ENCODE data around the gene AUTS2. TPM values are rescaled to one million over a fixed set of nuclear protein-coding genes. Genes with fewer than 3 reads are reported as not detected.

Gene AUTS2
- total and polyA plus RNA-seq, 2 of the 8 experiments (the other 6 are each of a cell fraction or from before 2014, with no cell fraction given): 25.9 to 101 TPM

GRCh38 chr7:70489813-70490212 is 891.5 kb downstream of the AUTS2 start:
- no peak overlapping the region for H2BK15ac ChIP-seq (ENCODE audit: low read length)

More at GRCh38 chr7:70489813-70490212, 891.5 kb downstream of the AUTS2 start:
- no peak for DNase-seq (ENCODE audit: low read depth in 1 of 2, low spot score in 2 of 2)
- ChIA-PET POLR2A (ENCODE audit: partially characterized antibody) (no interaction called here), CTCF (ENCODE audit: partially characterized antibody) (interaction anchor here (0.7 kb wide), 1 partner anchor 773 kb away, joined by 3 read pairs; no protein-coding TSS in a partner anchor)
- Histone ChIP-seq H3K27ac (ENCODE audit: low read depth, low read length) (no peak overlapping the region), H2BK12ac (ENCODE audit: low read depth, low read length) (no peak overlapping the region), H3K4me2 (ENCODE audit: insufficient read depth in 1 of 2, low read depth in 2 of 2, low read length in 2 of 2) (no peak overlapping the region), H4K20me1 (replicated peaks in 1 of 2; ENCODE audit: control insufficient read depth in 1 of 2, insufficient read depth in 2 of 2, low read length in 2 of 2) (no peaks in the 10 kb centered on the region), H4K91ac (replicated peaks; ENCODE audit: insufficient read length, low read length) (no peak overlapping the region), H2BK20ac (ENCODE audit: low read length) (no peak overlapping the region), H3K18ac (ENCODE audit: extremely low read depth, low read length) (no peak overlapping the region), H3K36me3 (ENCODE audit: control insufficient read depth in 2 of 4, insufficient read depth in 4 of 4, low read length in 3 of 4) (no peaks in the 10 kb centered on the region), H3K27me3 (replicated peaks in 1 of 4; ENCODE audit: control insufficient read depth in 3 of 4, extremely low read depth in 1 of 4, insufficient read depth in 3 of 4, low read length in 3 of 4) (no peaks in the 10 kb centered on the region; a peak in 1 of 7 replicates), H2AFZ (ENCODE audit: low read length) (no peak overlapping the region), H2BK5ac (ENCODE audit: low read depth, low read length) (no peak overlapping the region), H2AK5ac (ENCODE audit: low read depth, low read length) (no peak overlapping the region), H3K23me2 (ENCODE audit: low read depth, low read length) (no peaks in the 10 kb centered on the region), H2BK120ac (replicated peaks; ENCODE audit: low read depth, low read length) (no peak overlapping the region), H3K56ac (replicated peaks; ENCODE audit: insufficient read length, low read depth, low read length) (no peak overlapping the region), H3K23ac (ENCODE audit: insufficient read length) (no peak overlapping the region), H3K79me1 (ENCODE audit: low read depth, low read length) (no peaks in the 10 kb centered on the region), H4K5ac (ENCODE audit: insufficient read length, low read depth, low read length) (no peak overlapping the region), H3K79me2 (ENCODE audit: control insufficient read depth in 1 of 2, insufficient read depth in 2 of 2, low read length in 2 of 2) (no peaks in the 10 kb centered on the region), H3K9ac (replicated peaks in 1 of 4; ENCODE audit: extremely low read depth in 1 of 4, low read depth in 3 of 4, low read length in 3 of 4) (no peak overlapping the region), H4K8ac (ENCODE audit: extremely low read depth, insufficient read depth, low read length) (no peak overlapping the region), H3K14ac (ENCODE audit: insufficient read length) (no peak overlapping the region), H3K4ac (replicated peaks; ENCODE audit: insufficient read length, low read depth, low read length) (no peak overlapping the region), H3K9me3 (ENCODE audit: insufficient read depth in 2 of 2, low read depth in 1 of 2, low read length in 1 of 2) (no peaks in the 10 kb centered on the region), H3K4me1 (replicated peaks in 1 of 4; ENCODE audit: control insufficient read depth in 3 of 4, insufficient read depth in 4 of 4, low read length in 3 of 4) (no peaks in the 10 kb centered on the region; a peak in 1 of 7 replicates), H3K4me3 (ENCODE audit: extremely low read depth in 1 of 4, insufficient read depth in 2 of 4, low read depth in 3 of 4, low read length in 4 of 4) (no peak overlapping the region)
- no peak for TF ChIP-seq POLR2AphosphoS5 (IDR thresholded peaks at IDR 0.05; ENCODE audit: low read depth, low read length)
- no peak for TF ChIP-seq SUZ12 (IDR thresholded peaks at IDR 0.05; ENCODE audit: low read length)
- no peak for TF ChIP-seq RXRA (IDR thresholded peaks at IDR 0.05; ENCODE audit: insufficient read depth, low read depth, low read length)
- TF ChIP-seq JUN (IDR thresholded peaks at IDR 0.05; ENCODE audit: low read depth, low read length): no peak
- no peak for TF ChIP-seq CBX5 (IDR thresholded peaks at IDR 0.05; ENCODE audit: low read depth, low read length)
- TF ChIP-seq ZNF274 (IDR thresholded peaks at IDR 0.05; ENCODE audit: borderline replicate concordance, extremely low read depth, low read length): no peak
- TF ChIP-seq SAP30 (IDR thresholded peaks at IDR 0.05; ENCODE audit: insufficient read depth, insufficient replicate concordance, low read length): no peak
- TF ChIP-seq NANOG (IDR thresholded peaks at IDR 0.05; ENCODE audit: insufficient read depth, low read depth, low read length, poor library complexity, severe bottlenecking): no peak
- TF ChIP-seq RNF2 (IDR thresholded peaks at IDR 0.05; ENCODE audit: borderline replicate concordance, low read depth, low read length, missing control alignments, poor library complexity, severe bottlenecking): no peak
- TF ChIP-seq TCF12 (IDR thresholded peaks at IDR 0.05; ENCODE audit: low read depth, low read length): no peak
- no peak for TF ChIP-seq KDM4A (IDR thresholded peaks at IDR 0.05; ENCODE audit: low read depth, low read length, severe bottlenecking)
- no peak for TF ChIP-seq FOSL1 (IDR thresholded peaks at IDR 0.05; ENCODE audit: insufficient read depth, low read depth, low read length)
- WGBS, 2 experiments (ENCODE audit: extremely low coverage in 1 of 2, insufficient coverage in 1 of 2, insufficient read length in 1 of 2, insufficient replicate concordance in 2 of 2, low coverage in 1 of 2, low lambda C conversion rate in 2 of 2, missing lambda C conversion rate in 1 of 2): 90% methylated on average over 1 of the region's 1 CpG; no CpG with 5 or more reads in 1 of the 2 experiments
- FAIRE-seq: no peak
